ENCODE measurements around the gene ABCG1.

GRCh38 chr21:42234464-42235241, 15.7 kb downstream of the ABCG1 start:
- TF ChIP-seq RARB (CRISPR knock-in tag; IDR thresholded peaks at IDR 0.05) (no peak), GLIS3 (CRISPR knock-in tag; IDR thresholded peaks at IDR 0.05) (no peak), ZFP30 (CRISPR knock-in tag; IDR thresholded peaks at IDR 0.05) (no peak), OSR1 (CRISPR knock-in tag; IDR thresholded peaks at IDR 0.05) (no peak), PPARA (CRISPR knock-in tag; IDR thresholded peaks at IDR 0.05; ENCODE audit: borderline replicate concordance) (no peak)

All from SK-N-SH treated with all-trans-retinoic acid at 6 μM for 48 hours (cell line).